ENCODE measurements around the gene ARID1A. TPM values are rescaled to one million over a fixed set of nuclear protein-coding genes. Genes with fewer than 3 reads are reported as not detected.

Gene ARID1A
- total and polyA plus RNA-seq, 2 donors from 2014 or later, result 9.9 to 71.7 TPM

DNA sequence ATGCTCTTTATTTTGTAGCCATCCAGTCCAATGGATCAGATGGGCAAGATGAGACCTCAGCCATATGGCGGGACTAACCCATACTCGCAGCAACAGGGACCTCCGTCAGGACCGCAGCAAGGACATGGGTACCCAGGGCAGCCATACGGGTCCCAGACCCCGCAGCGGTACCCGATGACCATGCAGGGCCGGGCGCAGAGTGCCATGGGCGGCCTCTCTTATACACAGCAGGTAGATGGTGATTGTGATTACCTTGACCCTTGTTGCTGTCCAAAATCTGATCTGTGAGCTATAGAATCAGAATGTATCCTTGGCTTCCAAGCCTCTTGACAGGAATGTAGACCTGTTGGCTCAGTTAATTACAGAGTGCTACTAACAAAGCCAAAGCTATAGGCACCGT is 33.8 kb downstream of the ARID1A start:
- Histone ChIP-seq H3K9me3 (ENCODE audit: control insufficient read depth in 2 of 3, insufficient read depth in 1 of 3, low read length in 3 of 3) (no peaks in the 10 kb centered on the region), H3K27me3 (ENCODE audit: control insufficient read depth, insufficient read depth, low read length) (no peaks in the 10 kb centered on the region), H3K4me1 (ENCODE audit: control insufficient read depth in 2 of 3, insufficient read depth in 2 of 3, low read depth in 1 of 3, low read length in 3 of 3) (peaks cover 0 to 11% (median under 1%) of the 10 kb centered on the region in 3 donors), H3K4me3 (ENCODE audit: low read length in 3 of 3) (no peak overlapping the region), H3K9ac (ENCODE audit: low read length in 3 of 3) (no peak overlapping the region), H3K27ac (ENCODE audit: low read depth in 2 of 2, low read length in 2 of 2) (no peak overlapping the region), H3K36me3 (ENCODE audit: control insufficient read depth in 2 of 3, insufficient read depth in 3 of 3, low read length in 3 of 3) (peaks cover 15 to 43% (median 29%) of the 10 kb centered on the region in 3 donors)
- intact Hi-C loops (cut with DNase I), result no loop called here
- FAIRE-seq (no peak), DNase-seq (no peak)
- TF ChIP-seq, protein P1, sequence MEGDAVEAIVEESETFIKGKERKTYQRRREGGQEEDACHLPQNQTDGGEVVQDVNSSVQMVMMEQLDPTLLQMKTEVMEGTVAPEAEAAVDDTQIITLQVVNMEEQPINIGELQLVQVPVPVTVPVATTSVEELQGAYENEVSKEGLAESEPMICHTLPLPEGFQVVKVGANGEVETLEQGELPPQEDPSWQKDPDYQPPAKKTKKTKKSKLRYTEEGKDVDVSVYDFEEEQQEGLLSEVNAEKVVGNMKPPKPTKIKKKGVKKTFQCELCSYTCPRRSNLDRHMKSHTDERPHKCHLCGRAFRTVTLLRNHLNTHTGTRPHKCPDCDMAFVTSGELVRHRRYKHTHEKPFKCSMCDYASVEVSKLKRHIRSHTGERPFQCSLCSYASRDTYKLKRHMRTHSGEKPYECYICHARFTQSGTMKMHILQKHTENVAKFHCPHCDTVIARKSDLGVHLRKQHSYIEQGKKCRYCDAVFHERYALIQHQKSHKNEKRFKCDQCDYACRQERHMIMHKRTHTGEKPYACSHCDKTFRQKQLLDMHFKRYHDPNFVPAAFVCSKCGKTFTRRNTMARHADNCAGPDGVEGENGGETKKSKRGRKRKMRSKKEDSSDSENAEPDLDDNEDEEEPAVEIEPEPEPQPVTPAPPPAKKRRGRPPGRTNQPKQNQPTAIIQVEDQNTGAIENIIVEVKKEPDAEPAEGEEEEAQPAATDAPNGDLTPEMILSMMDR (IDR thresholded peaks at IDR 0.05; ENCODE audit: borderline replicate concordance, extremely low read depth, insufficient read depth), result no peak

DNA sequence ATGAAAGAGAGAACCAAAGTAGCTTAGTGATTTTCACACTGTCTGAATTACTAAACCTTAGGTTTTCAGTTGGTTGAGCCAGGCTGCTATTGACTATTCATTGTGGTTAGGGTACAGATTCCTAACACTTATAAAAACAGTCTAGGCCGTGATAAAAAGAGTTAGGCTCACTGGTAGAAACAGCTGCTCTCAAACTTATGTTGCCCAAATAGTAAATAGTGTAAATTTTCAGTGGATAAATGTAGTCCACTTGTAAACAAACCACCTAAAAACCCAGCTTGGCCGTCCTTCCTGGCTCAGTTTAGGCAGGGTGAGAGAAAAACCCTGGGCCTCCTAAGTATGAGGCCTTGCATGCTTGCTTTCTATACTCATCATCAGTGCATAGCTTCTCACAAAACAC is 34.9 kb downstream of the ARID1A start:
- H3K4me3 ChIP-seq (ENCODE audit: low read length in 3 of 3), result no peak overlapping the region
- DNase-seq, result no peak
- intact Hi-C loops (cut with DNase I), result no loop called here
- no peak for FAIRE-seq
- TF ChIP-seq, protein P1 (IDR thresholded peaks at IDR 0.05; ENCODE audit: borderline replicate concordance, extremely low read depth, insufficient read depth), result no peak
- no peak overlapping the region for H3K27ac ChIP-seq (ENCODE audit: low read depth in 2 of 2, low read length in 2 of 2)
- H3K36me3 ChIP-seq (ENCODE audit: control insufficient read depth in 2 of 3, insufficient read depth in 3 of 3, low read length in 3 of 3), result peaks cover 15 to 46% (median 33%) of the 10 kb centered on the region in 3 donors
- no peaks in the 10 kb centered on the region for H3K9me3 ChIP-seq (ENCODE audit: control insufficient read depth in 2 of 3, insufficient read depth in 1 of 3, low read length in 3 of 3)
- H3K27me3 ChIP-seq (ENCODE audit: control insufficient read depth, insufficient read depth, low read length), result no peaks in the 10 kb centered on the region
- H3K4me1 ChIP-seq (ENCODE audit: control insufficient read depth in 2 of 3, insufficient read depth in 2 of 3, low read depth in 1 of 3, low read length in 3 of 3), result peaks cover 0 to 8% (median 0%) of the 10 kb centered on the region in 3 donors
- H3K9ac ChIP-seq (ENCODE audit: low read length in 3 of 3), result no peak overlapping the region

DNA sequence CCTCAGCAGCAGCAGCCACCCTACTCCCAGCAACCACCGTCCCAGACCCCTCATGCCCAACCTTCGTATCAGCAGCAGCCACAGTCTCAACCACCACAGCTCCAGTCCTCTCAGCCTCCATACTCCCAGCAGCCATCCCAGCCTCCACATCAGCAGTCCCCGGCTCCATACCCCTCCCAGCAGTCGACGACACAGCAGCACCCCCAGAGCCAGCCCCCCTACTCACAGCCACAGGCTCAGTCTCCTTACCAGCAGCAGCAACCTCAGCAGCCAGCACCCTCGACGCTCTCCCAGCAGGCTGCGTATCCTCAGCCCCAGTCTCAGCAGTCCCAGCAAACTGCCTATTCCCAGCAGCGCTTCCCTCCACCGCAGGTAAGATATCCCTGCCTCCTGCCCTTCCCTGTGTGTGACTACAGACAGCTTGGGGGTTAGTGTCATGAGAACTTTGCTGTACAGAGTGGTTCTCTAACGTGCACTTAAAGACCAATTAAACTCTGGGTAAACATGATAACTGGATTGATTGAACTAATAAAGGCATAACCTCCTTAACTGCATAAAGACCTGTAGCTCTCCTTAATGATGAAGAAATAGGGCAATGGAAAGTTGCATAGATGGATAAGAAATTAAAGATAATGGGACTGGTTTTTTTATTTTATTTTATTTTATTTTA is 35.6 kb downstream of the ARID1A start:
- no peaks in the 10 kb centered on the region for H3K9me3 ChIP-seq (ENCODE audit: control insufficient read depth in 2 of 3, insufficient read depth in 1 of 3, low read length in 3 of 3)
- DNase-seq, result no peak
- no peaks in the 10 kb centered on the region for H3K27me3 ChIP-seq (ENCODE audit: control insufficient read depth, insufficient read depth, low read length)
- FAIRE-seq, result no peak
- intact Hi-C loops (cut with DNase I), result no loop called here
- H3K9ac ChIP-seq (ENCODE audit: low read length in 3 of 3), result no peak overlapping the region
- H3K4me3 ChIP-seq (ENCODE audit: low read length in 3 of 3), result no peak overlapping the region
- H3K36me3 ChIP-seq (ENCODE audit: control insufficient read depth in 2 of 3, insufficient read depth in 3 of 3, low read length in 3 of 3), result peaks cover 15 to 46% (median 33%) of the 10 kb centered on the region in 3 donors
- TF ChIP-seq, protein P1 (IDR thresholded peaks at IDR 0.05; ENCODE audit: borderline replicate concordance, extremely low read depth, insufficient read depth), result no peak
- peaks cover 0 to 8% (median 0%) of the 10 kb centered on the region in 3 donors for H3K4me1 ChIP-seq (ENCODE audit: control insufficient read depth in 2 of 3, insufficient read depth in 2 of 3, low read depth in 1 of 3, low read length in 3 of 3)
- H3K27ac ChIP-seq (ENCODE audit: low read depth in 2 of 2, low read length in 2 of 2), result no peak overlapping the region
